GM10266 (cell line): Measurements from ENCODE around the gene TNS3.

Experiments used
- DNase-seq: peaks from one replicate; pipeline ENCODE4 v3.0.0; 2012; ENCODE audit errors: extremely low spot score
- CTCF ChIP-seq: IDR thresholded peaks from 2 replicates; pipeline ENCODE4 v1.5.1; 2012; ENCODE audit warnings: mild to moderate bottlenecking, low read depth; ENCODE audit not compliant: control insufficient read depth, insufficient read depth; ENCODE audit errors: missing control alignments

The TNS3 gene

GRCh38 chr7:47414342-47415317, 167.3 kb downstream of the TNS3 start:
- no peak for TF ChIP-seq CTCF
- no peak for DNase-seq

DNA sequence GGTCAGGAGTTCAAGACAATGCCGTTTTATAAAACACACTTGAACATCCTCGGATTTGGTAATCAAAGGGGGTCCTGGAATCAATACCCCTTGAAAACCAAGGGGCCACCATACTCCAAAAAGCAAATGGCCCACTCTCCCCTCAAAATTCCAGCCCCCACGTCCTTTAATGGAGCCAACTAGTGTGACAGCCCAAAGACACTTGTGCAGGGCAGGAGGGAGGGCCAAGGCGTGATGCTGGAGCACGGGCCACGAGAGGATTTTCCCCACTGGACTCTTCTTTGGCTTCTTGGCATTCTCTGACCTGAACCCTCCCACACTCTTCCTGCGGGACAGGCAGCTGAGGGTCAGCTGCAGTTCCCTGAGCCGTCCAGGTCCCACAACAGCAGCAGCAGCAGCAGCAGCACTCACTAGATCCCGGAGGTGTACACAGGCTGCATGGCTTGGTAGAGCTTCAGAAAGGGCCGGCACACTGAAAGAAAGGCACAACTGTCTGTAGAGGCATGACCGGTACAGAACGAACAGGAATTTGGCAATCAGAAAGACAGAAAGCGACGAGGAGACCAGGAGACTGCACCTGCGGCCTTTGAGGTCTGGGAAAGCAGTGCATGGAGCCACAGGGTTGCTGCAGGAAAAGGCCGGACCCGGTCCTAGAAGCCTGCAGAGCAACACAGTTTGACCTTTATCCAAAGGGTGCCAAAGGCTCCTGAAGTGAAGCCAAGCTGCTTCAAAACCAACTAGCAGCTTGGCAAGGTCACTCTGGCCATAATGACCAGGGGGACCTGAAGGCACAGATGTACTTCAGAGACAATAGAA, 168.2 kb downstream of the TNS3 start:
- no peak for DNase-seq
- no peak for TF ChIP-seq CTCF

GRCh38 chr7:47411901-47412300, 170.0 kb downstream of the TNS3 start:
- DNase-seq = no peak
- TF ChIP-seq CTCF = no peak

DNA sequence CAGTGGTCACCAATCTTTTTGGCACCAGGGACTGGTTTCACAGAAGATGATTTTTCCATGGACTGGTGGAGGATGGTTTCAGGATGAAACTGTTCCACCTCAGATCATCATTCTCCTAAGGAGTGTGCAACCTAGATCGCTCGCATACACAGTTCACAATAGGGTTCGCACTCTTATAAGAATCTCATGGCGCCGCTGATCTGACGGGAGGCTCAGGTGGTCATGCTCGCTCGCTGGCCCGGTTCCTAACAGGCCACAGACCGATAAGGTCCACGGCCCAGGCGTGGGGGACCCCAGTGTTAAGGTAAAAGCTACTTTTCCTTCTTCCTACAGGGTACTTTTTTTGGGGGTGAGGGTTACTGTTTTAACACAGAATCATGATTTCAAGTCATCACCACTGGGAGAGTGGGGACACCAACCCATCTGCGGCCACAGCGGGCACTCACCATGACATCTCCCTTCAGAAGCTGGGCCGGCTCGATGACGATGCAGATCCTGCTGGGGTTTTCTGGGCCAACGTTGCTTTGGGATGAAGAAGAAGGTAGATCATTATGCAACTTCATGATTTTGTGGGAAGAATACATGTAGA, 170.5 kb downstream of the TNS3 start:
- TF ChIP-seq CTCF = no peak
- DNase-seq = no peak

DNA sequence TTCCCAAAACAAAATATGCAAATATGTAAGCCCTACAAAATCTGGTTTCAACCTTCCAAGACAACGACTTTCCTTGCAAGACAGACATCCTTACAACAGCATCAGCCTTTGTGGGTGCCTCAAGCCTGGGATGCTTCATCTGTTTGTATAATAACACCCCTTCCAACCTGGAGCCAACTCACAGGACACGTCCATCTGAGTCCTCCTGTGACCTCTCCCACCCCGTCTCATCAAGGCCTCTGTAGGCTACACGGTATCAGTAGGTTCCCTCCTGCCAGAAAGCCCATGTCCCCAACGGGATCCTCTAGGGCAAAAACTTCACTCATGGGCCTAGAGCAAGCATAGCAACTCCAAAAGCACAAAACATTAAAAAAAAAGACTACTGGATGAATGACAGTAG, 173.2 kb downstream of the TNS3 start:
- DNase-seq = no peak
- TF ChIP-seq CTCF = no peak

- TF ChIP-seq CTCF = no peak
- DNase-seq = no peak
Observed at GRCh38 chr7:47407821-47408674, 173.9 kb downstream of the TNS3 start.
